CD4-positive, alpha-beta T cell treated with Interleukin-6 at 100 ng/mL for 8 hours (primary cell): Measurements from ENCODE around the gene CHRNG.

Experiments
- DNase-seq: peaks from one replicate; pipeline ENCODE4 v3.0.0-alpha.2; 2020; ENCODE audit warnings: mixed read lengths, low spot score

Gene CHRNG

DNA sequence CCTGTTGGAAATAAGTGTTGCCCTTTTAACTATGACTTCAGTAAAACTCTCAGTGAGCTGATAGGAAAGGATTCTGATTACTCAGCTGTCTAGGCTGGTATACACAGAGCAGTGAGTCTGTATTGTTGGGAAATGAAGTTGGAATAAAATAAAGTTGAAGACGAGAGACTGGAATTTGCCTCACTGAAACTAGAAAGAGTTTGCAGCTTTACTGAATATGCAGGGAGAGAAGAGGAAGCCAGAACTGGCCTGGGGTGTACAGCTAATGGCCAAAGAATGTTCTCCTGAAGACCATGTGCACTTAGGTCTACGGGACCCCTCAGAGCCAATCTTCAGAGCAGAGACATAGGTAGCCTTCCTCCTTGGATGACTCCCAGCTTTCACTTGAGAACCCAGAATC lies 37.5 kb downstream of the CHRNG start:
- DNase-seq: no peak

DNA sequence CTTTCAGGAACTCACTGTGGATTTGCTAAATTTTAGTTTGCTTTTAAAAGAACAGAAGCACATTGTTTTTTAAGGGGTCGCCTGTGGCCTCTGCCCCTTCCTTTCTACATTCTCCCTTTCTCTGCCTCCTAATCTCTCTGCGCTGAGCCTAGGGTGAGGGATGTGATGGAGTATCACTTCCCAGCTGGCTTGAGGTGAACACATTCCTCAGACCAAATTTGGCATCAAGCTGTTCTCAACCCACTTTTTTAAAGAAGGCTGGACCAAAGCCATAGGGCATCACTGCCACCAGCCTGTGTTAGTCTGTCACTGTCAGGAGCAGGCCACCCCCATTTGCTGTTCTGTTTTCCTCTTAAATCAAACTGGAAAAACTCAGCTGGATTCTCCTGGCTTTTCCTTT lies 38.3 kb downstream of the CHRNG start:
- no peak for DNase-seq

DNA sequence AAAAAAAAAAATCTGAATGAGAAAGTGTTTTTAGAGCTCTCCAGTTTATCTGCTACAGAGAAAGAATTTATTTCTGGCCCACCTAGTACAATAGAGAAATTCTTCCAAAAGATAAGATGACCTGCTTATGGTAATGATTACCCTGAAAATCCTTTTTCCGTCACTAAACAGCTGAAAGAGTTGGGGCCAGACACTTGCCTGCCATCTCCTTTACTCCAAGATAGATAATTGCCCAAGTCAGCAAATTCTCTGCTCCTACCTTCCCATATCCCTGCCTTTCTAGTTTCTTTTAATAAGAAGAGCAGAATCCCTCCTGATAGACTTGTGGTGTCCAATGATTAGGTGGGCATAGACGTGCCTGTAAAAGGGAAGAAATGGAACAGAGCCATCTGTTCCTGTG lies 39.1 kb downstream of the CHRNG start:
- no peak for DNase-seq

DNA sequence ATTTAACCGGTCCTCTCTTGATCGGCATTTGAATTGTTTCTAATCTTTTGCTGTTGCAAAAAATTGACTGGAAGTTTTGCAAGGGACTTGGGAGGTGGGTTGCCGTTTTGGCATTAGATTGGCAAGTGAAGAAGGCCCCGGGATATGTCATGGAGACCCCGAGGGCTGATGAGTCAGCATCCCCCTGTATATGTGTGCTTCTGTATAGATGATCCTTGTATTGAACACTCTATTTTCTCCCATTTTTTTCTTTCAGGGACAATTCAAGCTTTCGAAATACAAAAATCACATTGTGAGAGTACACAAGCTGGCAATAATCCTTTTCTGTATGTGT lies 41.1 kb downstream of the CHRNG start:
- DNase-seq: no peak

DNA sequence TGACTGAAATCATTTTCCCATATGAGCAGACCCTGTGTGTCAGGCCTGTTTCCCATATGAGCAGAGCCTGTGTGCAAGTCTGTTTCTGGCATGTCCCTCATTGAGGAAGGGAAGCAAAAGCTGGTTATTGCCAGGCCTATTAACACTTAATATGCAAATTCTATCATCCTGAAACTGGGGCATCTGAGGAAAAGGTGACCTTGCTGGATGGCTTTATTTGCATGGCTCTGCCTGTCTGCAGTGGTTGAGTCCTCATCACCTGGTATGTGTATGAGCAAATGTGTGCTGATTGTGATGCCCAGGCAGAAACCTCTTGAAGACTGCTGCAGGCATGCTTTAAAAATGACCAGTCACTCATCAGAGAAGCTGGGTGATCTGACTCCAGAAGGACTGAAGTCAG lies 42.2 kb downstream of the CHRNG start:
- no peak for DNase-seq

DNA sequence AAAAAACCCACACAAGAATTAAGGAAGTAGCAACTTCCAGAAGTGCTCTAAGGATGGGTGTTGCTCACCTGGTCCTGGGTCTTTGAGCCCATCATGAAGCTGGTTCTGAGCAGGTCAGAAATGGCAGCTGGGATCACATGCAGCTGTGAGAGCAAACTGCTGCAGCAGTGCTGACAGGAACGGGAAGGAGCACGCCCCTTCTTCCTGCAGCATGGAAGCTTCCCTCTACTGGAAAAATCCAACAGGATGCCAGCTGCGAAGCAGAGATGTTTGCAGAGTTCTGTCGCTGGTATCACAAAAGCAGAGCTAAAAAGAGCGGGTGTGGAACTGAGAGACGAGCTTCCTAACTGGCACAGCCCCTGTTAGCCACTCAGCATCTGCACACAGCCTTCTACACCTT lies 44.7 kb downstream of the CHRNG start:
- DNase-seq: no peak

DNA sequence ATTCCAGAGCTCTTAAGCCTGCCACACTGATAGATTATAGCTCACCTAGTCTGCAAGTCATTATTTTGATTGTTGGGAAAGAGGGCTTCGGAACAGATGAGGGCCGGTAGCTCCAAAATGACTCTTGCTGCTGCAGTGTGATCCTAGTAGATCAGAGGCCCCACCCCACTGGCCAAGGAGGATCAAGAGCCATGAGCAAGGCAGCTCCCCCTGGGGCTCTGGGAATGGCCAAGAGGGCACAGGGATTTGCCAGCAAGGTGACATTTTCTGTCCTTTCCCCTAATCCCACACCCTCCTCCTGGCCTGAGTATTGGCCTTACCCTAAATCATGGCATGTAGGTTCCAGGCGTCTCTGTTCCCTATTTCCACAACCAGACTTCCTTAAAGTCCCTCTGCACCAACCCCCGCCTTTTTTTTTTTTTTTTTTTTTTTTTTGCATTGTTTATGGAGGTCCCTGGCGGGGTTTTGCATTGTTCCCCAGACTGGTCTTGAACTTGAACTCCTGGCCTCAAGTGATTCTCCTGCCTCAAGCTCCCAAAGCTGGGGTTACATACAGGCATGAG lies 47.5 kb downstream of the CHRNG start:
- DNase-seq: no peak

DNA sequence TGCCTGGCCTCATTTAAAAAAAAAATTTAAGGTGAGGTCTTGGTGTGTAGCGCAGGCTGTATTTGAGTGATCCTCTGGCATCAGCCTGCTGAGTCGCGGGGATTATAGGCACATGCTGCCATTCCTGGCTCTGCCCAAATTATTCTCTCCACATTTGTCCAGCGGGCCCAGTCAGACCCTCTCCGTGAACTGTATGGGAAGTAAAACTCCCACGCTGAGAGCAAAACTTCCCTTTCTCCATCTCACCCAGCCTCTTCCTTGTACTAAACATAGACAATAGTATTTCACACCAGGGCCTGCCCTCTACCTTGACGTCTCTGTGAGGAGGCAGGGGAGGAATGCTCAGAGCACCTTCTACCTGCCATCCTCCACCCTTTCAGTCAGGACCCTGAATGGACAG lies 48.0 kb downstream of the CHRNG start:
- DNase-seq: no peak

DNA sequence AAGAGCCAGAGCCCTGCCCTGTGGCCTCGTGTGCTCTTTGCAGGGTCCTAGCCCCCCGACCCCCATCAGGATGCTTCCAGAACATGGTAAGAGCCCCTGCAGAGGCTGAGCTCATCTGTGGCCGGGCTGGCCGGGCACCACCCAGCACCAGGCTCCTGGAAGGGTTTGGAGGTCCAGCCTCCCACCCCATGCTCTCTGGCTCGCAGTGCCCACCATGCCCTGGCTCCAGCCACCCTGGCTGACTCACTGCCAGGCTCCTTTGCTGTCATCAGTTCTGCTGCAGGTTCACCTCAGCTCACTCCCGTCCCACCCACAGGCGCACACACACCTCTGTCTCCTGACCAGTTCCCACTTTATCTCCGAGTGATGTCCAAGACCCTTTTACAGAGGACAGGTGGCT lies 48.5 kb downstream of the CHRNG start:
- no peak for DNase-seq

DNA sequence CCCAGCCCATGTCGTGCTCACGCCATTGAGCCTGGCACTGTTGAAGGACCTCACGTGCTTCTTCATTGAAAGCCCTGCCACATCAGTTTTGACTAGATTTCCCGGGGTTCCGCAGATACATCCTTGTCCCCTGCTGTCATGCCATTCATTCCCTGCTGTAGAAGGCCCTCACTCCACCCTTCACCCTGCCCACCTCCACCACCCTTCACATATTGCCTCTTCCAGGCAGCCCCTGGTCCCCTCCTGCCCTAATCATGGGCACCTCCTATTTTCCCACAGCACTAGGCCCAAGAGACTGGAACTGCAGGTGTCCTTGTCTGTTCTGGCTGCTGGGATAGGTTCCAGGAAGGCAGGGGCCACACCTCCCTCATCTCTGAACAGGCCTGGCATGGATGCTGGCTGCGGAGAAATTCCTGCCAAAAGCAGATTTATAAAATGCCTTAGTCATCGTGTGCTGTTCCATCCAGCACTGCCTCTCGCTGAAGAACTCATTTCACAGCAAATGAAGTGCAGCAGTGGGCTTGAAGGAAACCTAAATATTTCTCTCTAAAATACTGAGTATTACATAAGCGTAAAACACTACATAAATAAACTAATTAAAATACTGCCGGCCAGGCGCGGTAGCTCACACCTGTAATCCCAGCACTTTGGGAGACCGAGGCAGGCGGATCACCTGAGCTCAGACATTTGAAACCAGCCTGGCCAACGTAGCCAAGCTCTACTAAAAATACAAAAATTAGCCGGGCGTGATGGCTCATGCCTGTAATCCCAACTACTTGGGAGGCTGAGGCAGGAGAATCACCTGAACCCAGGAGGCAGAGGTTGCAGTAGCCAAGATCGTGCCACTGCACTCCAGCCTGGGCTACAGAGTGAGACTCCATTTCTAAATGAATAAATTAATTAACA lies 49.4 kb downstream of the CHRNG start:
- DNase-seq: no peak

DNA sequence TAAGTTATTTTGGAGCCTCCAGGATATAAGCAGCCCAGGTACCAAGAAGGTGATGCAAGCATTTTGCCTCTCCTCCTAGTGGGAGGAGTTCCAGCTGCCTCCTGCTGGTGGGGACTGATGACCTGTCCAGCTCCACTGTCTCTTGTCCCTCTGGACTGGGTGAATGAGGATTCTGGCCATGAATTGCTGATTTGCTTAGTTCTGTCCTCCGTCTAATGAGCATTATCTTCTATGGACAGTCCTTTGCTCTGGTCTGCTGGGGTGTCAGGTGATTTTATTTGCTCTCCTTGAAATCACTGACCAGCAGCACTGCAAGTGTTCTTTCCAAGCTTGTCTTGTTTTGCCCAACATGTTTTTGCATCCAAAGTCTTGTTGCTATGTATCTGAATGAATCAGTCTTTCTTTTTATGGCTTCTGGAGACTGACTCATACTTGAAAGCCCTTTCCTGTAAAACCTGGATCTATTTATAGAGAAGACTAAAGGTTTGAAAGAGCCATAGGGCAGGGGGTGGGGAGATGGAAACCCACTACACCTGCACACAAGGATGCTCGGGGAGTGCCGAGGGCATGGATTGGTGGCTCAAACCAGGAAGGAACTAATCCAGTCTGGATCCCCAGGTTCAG lies 53.4 kb downstream of the CHRNG start:
- no peak for DNase-seq

DNA sequence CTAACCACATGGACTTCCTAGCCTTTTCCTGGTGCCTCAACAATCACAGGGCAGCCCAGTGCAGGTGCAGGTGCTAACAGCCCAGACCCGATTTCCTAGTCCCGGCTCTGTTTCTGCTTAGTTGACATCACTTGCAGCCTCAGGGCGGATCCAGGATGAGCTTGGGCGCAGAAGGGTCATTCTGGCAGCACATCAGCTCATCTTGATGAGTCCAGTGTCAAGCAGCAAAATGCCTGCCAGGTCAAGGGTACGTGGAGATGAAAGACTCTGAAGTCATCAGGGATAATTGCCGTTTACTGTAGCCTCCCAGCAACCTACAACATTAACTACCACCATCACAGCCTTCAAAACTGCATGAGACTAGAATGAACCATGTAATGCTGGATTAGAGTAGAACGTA lies 54.5 kb downstream of the CHRNG start:
- DNase-seq: no peak
